Kidney tubule cell (primary cell): ENCODE results near the gene FAM217A.
"Not testable (repeated sequence)": the region's sequence is repeated elsewhere in the genome, so short reads cannot be mapped to it uniquely, and the experiment has no call there.

Source experiments
- DNase-seq: peaks from one replicate; pipeline ENCODE4 v3.0.0-alpha.2; 2018; ENCODE audit warnings: low spot score

Gene FAM217A, protein sequence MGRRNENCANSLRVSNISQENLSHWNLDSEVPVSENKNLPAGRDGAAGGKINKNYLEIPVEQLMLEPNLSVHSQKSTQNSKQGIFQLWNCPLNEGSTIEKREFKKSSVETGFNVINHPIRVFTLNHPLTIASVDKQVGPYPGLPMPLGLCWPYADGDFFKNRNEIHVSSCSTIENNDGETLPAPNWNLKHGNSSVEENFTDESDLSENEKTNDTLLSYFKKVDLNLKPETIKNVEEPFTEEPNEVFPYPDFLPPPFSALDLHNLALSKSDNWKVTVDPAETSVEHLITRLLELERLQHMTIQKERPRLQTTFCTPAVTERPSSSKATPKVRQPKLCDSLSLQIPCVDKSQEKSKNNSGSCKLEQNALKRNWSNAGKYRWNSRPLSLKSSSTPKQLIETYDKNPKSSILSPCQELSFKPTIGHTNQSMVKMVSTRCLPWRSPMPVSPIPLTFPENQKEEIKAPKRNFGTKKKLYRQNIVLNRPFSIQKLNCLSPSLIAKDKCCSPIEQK

DNA sequence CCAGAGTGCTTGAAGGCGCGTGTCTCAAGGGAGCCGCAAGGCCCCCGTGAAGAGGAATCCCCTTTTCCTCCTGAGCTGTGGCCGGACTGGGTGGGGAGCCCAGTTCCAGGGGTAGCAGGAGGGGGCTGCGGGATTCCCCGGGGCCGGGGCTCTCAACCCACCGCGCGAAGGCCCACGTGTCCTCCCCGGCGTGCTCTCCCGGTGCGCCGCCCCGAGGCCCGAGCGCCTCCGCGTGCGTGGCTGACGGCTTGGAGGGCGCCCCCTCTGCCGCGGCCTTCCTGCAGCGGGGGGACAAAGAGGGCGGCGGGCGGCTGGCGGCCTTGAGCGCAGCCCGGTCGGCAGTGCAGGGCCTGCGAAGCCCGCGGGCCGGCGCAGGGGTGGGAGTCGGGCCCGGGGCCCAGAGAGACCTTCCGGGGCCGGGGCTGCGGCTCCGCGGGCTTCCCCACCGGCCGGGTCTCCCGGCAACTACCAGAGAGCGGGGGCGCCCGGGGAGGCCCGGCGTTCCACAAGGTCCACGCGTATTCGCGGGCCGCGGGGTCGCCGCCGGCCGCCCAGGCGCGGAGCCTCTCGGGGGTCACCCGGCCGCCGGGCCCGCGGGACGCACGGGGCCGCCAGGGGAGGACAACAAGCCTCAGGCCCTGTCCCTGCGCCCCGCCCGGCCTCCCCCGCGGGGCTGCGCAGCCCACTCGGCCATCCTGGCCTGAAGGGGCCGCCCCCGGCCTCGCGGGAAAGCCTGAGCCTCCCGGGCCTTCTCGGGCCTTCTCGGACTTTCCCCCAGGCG, at the start of gene FAM217A:
Gene FAM217A, minus strand, starts transcription at position 447 of the 781 bp plus-strand sequence. CDS start 1,723 bp downstream, outside the sequence.
- no peak for DNase-seq

DNA sequence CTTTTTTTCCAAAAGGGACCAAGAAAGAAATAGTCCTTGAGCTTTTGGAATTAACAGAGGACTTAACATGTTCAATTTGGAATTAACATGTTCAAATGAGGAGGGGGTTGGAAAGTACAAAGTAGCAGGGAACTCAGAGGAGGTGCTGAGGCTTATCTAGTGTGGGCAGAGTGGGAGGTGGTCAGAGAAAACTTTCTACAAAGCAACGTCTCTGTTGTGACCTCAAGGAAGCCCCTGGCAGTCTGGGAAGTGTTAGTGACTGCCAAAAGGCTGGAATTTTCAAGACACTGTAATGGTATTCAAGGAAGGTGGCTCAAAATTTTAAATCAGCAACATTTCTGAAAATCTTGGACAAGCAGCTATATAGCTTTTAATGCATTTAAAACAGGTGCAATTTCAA, 49.1 kb upstream of the FAM217A start:
- DNase-seq, result no peak

DNA sequence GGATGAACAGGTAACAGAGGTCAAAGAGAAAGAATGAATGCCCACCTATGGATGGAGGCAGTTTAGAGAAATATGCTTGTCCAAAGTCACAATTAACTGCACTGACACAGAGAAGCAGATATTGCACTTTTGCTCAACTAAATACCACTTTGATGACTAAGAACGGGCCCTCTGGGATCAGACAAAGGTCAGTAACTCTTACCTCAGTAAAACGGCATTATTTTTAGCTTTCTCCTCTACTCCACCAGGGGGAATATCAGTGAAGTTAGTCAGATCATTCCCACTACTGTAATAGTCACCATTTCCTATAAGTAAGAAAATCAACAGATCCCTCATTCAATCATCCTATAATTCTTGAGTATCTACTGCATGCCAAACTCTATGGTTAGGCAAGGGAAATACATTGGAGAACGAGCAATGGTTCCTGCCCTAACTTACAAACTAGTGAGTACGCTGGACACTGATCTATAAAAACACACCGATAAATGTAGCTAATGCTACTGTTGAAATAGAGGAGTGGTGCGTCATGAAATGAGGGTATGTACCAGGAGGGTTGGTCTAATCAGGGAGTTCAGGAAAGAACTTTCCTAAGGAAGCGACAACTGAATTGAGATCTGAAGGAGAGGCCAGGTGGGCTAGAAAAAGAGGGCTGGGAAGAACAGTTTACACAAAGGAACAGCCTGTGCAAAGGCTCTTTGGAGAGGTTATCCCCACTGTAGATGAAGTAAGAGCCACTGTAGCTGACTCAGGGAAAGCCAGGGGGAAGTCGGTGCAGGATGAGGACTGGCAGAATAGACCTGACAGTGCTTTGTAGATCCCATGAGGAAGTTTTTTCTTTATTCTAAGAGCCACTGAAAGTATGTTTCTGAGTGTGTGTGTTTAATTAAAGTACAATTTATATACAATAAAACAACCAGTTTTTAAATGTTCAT, 47.3 kb upstream of the FAM217A start:
- DNase-seq, result peak; percentile 93

DNA sequence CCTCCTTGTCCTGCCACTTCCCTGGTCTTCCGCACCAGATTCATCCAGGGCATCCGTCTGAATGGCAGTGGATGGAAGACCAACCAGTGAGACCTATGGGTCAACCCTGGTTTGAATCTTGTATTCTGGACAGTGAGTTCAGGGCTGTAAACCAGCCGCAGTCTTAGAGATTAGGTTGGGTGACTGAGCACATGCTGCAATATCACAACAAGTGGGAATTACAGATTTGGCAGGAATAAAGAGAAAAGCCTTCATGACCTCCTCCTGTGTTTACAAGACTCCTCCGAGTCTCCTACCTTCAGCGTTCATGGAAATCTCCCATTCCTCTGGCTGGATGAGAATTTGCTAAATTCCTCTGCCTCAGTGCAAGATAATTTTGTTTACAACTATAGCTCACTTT, 46.6 kb upstream of the FAM217A start:
- no peak for DNase-seq

DNA sequence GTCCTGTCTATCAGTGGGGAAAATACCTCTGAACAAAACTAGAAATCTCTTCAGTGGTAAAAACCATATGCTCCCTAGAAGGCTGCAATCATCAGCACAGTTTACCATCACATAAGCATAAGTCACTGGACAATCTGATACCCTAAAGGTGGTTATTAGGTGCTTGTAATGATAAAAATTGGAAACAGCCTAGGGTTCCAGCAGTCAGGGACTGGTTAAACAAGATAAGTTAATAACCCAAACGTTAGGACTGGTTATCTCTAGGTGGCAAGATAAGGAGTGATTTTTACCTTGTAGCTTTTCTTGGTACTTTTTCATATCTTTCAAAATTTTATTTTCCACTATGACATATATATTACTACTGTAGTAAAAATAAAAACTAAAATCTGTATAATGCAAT, 45.4 kb upstream of the FAM217A start:
- no peak for DNase-seq

DNA sequence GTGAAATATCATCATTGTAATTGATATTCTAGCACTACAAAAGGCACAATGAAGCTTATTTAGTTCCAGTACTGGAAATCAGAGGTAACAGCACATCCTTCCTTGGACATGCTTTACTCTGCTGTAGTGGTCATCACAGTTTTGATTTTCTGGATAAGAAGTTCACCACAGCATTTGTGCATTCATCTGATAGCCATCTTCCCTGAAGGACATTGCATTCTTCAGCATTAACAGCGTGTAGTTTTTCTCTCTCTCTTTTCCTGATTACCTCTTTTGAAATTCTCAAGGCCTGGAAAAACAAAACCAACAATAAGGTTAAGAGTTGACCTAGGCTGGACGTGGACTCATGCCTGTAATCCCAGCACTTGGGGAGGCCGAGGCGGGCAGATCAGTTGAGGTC, 36.8 kb upstream of the FAM217A start:
- no peak for DNase-seq

DNA sequence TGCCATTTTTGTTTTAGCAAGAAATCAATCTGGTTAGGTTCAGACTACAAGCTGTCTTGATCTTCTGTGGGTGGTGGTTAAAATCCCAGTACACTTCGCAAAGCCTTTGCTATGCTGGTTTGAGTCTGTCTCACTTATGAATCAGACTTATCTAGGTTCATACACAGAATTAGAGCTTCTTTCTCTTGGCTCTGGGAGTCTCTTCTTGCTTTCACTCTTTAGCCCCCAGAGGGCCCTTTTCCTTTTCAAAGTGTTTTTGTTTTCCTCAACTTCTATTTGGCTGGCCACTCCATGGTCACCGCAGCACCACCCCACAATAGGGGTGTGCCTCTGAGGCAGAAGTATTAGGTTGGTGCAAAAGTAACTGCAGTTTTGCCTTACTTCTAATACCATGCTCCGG, 35.2 kb upstream of the FAM217A start:
- no peak for DNase-seq

DNA sequence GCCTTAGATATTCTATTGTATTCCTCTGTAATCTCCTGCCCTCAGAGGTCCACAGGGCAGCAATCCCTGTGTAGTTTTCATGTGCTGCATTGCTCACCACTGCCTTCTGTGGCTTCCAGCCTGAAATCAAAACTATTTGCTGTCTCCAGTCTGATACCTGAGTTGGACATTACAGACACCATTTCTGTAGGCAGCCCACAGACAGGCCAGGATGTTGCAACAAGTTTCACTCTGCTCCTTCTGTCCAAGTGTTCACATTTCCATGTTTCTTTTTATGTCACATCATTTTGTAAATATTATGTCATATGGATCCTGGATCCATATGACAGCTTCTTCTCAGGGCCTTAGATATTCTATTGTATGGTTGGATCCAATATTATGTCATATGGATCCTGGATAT, 34.7 kb upstream of the FAM217A start:
- DNase-seq, result no peak

DNA sequence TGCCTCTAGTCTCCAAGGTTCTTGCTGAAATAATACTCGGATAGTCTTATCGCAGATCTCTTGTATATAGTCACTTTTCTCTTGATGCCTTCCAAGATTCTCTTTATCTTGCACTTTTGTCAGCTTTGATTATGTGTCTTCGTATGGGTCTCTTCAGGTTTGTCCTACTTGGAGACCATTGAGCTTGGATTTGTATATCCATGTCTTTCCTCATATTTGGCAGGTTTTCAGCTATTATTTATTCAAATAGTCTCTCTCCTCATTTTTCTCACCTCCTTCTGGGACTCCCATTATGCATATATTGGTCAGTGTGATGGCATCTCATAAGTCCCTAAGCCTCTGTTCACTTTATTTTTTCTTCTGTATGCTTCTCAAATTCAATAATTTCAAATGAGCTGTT, 33.4 kb upstream of the FAM217A start:
- no peak for DNase-seq

DNA sequence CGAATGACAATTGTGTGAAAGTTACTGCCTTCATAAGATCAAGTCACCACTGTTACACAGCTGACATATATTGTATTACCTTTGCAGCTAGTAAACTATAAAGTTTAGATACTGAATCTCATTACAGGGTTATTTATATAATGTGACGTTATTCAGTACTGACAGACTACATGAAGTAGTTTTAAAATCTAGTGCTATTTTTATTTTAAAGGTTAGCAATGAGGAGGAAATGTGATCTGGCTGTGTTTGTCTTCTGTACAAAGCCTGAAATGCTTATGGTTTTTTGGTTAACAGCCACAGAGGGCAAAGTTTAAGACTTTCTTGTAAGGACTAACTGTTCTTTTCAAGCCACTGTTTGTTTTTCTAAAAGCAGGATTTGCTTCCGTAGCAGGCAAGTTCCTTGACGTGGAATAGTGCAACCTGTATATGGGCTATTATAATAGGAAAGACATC, 30.5 kb upstream of the FAM217A start:
- DNase-seq, result not testable (repeated sequence)

DNA sequence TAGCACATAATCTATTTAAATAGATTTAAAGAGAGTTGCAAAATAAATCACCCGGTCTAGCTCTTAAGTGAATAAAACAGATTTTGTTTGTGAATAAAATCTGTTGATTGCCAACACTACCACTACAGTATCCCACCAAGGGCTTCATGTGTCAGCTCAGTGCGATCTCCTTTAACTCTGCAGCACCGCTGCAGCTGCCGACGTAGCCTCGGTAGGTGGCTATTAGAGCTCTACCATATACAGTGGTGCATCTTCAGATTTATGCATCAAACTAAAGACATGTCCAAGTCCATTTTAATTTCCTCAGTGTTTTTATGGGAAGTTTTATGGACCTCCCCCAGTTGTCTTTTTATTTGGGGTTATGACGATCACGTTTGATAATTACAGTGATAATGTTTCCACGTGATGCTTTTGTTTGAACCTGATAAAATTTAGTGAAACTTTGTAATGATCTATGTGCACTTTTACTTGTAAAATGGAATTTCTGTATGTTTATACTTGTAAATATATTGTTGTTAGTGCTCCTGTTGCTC, 29.7 kb upstream of the FAM217A start:
- DNase-seq, result no peak

DNA sequence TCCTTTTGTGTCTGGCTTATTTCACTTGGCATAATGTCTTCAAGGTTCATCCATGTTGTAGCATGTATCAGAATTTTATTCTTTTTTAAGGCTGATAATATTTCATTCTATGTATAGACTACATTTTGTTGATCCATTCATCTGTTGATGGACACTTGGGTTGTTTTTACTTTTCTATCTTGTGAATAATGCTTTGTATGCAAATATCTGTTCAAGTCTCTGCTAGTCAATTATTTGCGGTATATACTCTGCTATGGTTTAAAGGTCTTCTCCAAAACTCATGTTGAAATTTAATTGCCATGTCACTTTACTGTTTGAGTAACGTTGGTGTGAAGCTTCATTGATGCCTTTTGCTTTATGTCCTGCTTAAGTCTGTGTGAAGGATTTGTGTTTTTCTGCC, 28.9 kb upstream of the FAM217A start:
- no peak for DNase-seq

DNA sequence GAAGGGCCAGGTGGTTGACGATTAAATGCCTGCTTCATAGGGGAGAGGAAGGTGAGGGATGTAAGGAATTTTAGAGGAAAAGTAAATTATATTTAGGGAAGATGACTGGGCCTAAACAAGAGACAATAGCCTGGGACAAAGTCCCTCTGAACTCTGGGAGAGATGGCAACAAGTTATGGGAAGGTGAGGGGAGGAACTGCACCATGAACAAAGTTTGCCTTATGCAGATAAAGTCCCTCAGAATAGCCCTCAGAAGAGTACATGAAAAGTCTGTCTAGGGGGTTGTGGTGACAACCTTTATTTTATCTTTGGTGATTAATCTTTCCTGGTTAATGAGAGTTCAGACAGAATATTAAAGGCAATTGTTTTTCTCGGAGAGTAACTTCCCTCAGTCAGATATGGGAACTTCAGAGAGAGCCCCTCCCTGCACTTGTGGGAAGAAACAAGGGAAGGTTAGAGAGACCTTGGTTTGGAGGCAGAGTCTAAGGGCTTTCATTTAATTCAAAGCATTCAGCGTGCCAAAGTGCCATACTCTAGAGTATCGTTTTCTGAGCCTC, 27.1 kb upstream of the FAM217A start:
- DNase-seq, result no peak

DNA sequence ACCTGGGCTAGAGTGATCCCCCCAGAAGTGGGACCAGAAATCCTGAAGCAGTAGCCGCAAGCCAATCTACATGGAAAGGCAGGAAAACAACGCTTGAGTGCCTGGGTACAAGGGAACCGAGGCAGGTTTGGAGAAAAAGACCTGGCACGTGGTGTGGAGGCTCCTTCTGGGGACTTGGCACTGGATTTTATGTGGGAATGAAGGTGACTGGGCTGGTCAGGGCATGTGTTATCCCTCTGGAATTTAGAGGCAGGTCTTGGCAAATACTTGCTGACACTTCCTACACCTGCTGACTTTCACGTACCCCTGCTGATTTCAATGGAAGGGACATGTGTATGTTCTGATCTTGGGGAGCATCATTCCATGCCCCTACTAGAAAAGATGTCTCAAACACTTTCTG, 25.0 kb upstream of the FAM217A start:
- peak; percentile 82 for DNase-seq

DNA sequence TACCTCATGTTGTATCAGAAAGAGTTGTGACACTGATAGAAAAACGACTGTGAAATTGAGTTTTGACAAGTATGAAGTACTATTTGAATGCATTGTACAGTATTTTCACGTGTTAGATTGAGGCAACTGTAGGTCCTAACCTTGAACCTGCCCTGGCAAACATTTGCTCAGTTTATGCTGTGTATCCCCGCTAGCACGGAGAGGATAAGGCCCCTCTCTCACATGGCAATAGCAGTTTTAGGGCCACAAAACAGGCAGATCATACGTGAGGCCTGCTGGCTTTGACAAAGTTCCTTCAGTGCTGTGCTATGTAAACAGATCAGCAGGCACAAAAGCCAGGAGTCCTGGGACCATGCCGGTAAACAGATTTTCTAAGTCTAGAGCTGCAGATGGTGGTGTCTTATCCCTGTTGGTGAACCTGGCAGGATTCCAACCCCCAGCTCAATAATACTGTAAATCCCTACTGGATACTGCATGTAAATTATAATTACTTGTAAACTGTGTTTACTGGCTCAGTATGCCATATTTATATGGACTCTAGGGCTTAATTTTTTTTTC, 23.8 kb upstream of the FAM217A start:
- DNase-seq, result no peak

DNA sequence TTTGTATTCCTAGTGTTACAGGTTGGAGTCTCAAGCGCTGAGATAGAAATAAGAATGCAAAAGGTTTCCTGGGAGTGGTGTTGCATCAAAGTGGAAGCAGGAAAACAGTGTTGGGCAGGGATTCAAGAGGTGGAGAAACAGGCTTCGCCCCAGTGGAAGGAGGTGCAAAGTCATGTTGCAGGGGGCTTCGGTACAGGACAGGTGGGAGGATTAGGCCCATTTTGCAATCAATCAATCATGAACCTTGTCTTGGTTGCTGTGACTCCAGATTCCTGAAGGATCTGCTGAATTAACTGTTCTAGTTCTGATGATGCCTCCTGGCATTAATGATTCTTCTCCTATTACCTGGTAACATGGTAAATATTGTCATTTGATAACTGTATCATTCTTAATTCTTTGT, 22.4 kb upstream of the FAM217A start:
- DNase-seq, result no peak

DNA sequence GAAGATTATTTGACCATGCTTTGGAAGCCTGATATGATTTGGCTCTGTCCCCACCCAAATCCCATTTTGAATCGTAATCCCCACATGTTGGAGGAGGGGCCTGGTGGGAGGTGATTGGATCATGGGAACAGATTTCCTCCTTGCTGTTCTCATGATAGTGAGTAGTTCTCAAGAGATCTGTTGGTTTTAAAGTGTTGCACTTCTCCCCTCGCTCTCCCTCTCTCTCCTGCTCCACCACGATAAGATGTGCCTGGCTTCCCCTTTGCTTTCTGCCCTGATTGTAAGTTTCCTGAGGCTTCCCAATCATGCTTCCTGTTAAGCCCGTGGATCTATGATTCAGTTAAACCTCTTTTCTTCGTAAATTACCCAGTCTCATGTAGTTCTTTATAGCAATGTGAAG, 21.7 kb upstream of the FAM217A start:
- no peak for DNase-seq

DNA sequence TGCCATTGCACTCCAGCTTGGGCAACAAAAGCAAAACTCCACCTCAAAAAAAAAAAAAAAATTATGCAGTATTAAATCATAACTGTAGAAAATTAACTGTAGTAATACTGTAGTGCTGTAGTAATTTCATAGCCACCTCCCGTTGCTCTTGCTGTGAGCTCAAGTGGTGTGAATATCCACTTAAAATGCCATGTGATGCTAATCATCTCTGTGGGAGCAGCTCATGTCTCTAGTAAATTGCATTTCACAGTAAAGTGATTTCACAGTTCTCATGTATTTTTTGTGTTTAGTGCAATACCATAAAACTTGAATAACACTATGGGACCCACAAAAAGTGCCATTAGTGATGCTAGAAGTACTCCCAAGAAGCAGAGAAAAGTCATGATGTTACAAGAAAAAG, 14.4 kb upstream of the FAM217A start:
- DNase-seq, result no peak

DNA sequence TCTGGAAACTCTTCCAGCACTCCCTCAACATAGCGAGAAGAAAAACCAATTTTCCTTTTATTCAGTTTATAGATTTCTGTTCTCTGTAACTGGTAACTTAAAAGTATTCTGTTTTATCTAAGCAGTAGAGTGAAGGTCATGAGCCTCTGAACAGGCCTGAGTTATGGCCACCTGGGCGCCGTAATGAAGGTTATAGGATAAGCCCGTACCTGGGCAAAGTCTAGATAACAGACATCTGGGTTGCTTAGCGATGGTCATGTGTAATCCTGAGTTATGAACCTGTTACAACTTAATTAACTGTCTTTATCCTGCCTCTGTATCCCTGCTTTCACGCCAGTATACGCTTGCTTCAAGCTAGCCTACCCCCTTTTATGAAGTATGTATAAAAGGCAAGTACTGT, 13.0 kb upstream of the FAM217A start:
- DNase-seq, result no peak

DNA sequence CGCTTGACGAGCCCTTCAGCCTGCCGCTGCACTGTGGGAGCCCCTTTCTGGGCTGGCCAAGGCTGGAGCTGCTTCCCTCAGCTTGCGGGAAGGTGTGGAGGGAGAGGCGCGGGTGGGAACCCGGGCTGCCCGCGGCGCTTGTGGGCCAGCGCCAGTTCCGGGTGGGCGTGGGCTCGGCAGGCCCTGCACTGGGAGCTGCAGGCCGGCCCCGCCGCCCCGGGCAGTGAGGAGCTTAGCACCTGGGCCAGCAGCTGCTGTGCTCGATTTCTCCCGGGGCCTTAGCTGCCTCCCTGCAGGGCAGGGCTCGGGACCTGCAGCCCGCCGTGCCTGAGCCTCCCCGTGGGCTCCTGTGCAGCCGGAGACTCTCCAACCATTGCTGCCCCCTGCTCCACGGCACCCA, 11.1 kb upstream of the FAM217A start:
- not testable (repeated sequence) for DNase-seq

DNA sequence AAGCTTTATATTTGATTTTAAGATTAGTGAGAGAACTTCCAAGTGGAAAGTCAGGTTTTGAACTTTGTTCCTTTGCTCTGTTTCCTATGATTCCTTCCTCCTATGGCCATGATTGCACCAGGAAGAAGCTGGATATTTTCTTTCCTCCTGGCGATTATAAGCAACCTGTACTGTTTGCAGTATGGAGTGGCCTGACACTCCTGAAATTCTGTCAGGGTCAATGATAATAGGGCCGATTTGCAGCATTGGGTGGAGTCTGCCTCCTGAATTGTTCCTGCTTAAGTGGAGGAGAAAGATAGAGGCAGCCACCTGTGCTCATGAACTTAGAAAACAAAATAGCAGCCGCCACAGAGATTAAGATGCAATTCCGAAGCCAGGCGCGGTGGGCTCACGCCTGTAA, 9.8 kb upstream of the FAM217A start:
- DNase-seq, result no peak
